A549 (cell line): Measurements from ENCODE around the gene FCRL4.

Source experiments
- CBX2 ChIP-seq: fragments of 200-600 bp; sonication (generic); IDR thresholded peaks from 2 replicates; pipeline ENCODE4 v1.6.1; 2016; ENCODE audit warnings: low read depth, mild to moderate bottlenecking, borderline replicate concordance
- CEBPB ChIP-seq, 2 experiments: fragments of >200 bp in 1 of 2; sonication (Bioruptor Twin) in 1 of 2; formaldehyde crosslinking in 1 of 2; IDR thresholded peaks; 2 replicates each; pipeline ENCODE4 v1.6.1; 2012 to 2016
- CHD4 ChIP-seq: fragments of 200-600 bp; sonication (generic); IDR thresholded peaks from 2 replicates; pipeline ENCODE4 v1.6.1; 2016; ENCODE audit warnings: antibody characterized with exemption, mild to moderate bottlenecking, borderline replicate concordance
- CTCF ChIP-seq: fragments of >200 bp; sonication (Bioruptor Twin); formaldehyde crosslinking; IDR thresholded peaks from 3 replicates; pipeline ENCODE4 v1.5.1; 2016
- ELK1 ChIP-seq: fragments of 150-350 bp; IDR thresholded peaks from 2 replicates; pipeline ENCODE4 v1.6.1; 2014; ENCODE audit warnings: low read depth, mild to moderate bottlenecking, low read length
- EP300 ChIP-seq, 2 experiments: fragments of >200 bp; sonication (Bioruptor Twin); formaldehyde crosslinking; IDR thresholded peaks; 2 replicates in 1 of 2; 3 replicates in 1 of 2; pipeline ENCODE4 v1.6.1; 2016 to 2017
- HMGXB4 ChIP-seq: fragments of 250-450 bp; sonication (Bioruptor Pico); IDR thresholded peaks from 2 replicates; pipeline ENCODE4 v1.5.0; 2021; ENCODE audit warnings: mild to moderate bottlenecking, moderate library complexity, borderline replicate concordance
- JUNB ChIP-seq: fragments of >200 bp; sonication (Bioruptor Twin); formaldehyde crosslinking; IDR thresholded peaks from 2 replicates; pipeline ENCODE4 v1.6.1; 2016
- POLR2A ChIP-seq: IDR thresholded peaks from 2 replicates; pipeline ENCODE4 v1.6.1; 2012; ENCODE audit warnings: mild to moderate bottlenecking, low read length
- RAD21 ChIP-seq, 2 experiments: fragments of >200 bp in 1 of 2; sonication (Bioruptor Twin) in 1 of 2; formaldehyde crosslinking in 1 of 2; IDR thresholded peaks in 1 of 2; conservative IDR thresholded peaks in 1 of 2; 2 replicates in 1 of 2; 3 replicates in 1 of 2; pipeline ENCODE4 v1.6.1; 2012 to 2018; ENCODE audit warnings: inconsistent platforms in 1 of 2
- ZC3H11A ChIP-seq: fragments of 450-650 bp; IDR thresholded peaks from 2 replicates; pipeline ENCODE4 v1.6.1; 2014; ENCODE audit warnings: antibody characterized with exemption, mild to moderate bottlenecking

- TF ChIP-seq CTCF: peak; percentile 76
- no peak for TF ChIP-seq JUNB
- TF ChIP-seq CHD4: no peak
- TF ChIP-seq ELK1: no peak
- TF ChIP-seq HMGXB4 (CRISPR knock-in tag): no peak
- no peak for TF ChIP-seq EP300 (IDR thresholded peaks at IDR 0.05)
- no peak for TF ChIP-seq CBX2
- TF ChIP-seq CEBPB (IDR thresholded peaks at IDR 0.05): no peak
- no peak for TF ChIP-seq ZC3H11A
- TF ChIP-seq POLR2A: no peak
- peak; percentile 52 to 57; a peak in 4 of 5 replicates for TF ChIP-seq RAD21 (conservative IDR thresholded peaks at IDR 0.05 in 1 of 2, IDR thresholded peaks at IDR 0.05 in 1 of 2)
These were observed 17.6 kb downstream of the FCRL4 start for GRCh38 chr1:157580179-157580827.
